ENCODE measurements around the gene MS4A4E. TPM values are rescaled to one million over a fixed set of nuclear protein-coding genes. Genes with fewer than 3 reads are reported as not detected.
A peak's percentile ranks its signal among the peaks of the same experiment; 100 is the strongest.

The MS4A4E gene
- total RNA-seq, 1 donor from 2014 or later, result not detected

GRCh38 chr11:60261014-60261413, 18.1 kb upstream of the MS4A4E start:
- Mint-ChIP-seq H3K4me3 (ENCODE audit: low read depth) (no peak overlapping the region), H3K27ac (no peak overlapping the region), H3K9me3 (ENCODE audit: low read depth) (peaks cover 5% of the 10 kb centered on the region), H3K4me1 (ENCODE audit: low read depth) (peaks cover 2% of the 10 kb centered on the region), H3K27me3 (no peaks in the 10 kb centered on the region), H3K36me3 (ENCODE audit: insufficient read depth) (no peaks in the 10 kb centered on the region)
- no peak for DNase-seq (ENCODE audit: low spot score, unreplicated experiment)
- TF ChIP-seq, protein P1, sequence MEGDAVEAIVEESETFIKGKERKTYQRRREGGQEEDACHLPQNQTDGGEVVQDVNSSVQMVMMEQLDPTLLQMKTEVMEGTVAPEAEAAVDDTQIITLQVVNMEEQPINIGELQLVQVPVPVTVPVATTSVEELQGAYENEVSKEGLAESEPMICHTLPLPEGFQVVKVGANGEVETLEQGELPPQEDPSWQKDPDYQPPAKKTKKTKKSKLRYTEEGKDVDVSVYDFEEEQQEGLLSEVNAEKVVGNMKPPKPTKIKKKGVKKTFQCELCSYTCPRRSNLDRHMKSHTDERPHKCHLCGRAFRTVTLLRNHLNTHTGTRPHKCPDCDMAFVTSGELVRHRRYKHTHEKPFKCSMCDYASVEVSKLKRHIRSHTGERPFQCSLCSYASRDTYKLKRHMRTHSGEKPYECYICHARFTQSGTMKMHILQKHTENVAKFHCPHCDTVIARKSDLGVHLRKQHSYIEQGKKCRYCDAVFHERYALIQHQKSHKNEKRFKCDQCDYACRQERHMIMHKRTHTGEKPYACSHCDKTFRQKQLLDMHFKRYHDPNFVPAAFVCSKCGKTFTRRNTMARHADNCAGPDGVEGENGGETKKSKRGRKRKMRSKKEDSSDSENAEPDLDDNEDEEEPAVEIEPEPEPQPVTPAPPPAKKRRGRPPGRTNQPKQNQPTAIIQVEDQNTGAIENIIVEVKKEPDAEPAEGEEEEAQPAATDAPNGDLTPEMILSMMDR (IDR thresholded peaks at IDR 0.05; ENCODE audit: unreplicated experiment), result no peak

- Mint-ChIP-seq H3K27me3 (no peaks in the 10 kb centered on the region), H3K36me3 (ENCODE audit: insufficient read depth) (no peaks in the 10 kb centered on the region), H3K4me1 (ENCODE audit: low read depth) (peaks cover 2% of the 10 kb centered on the region), H3K9me3 (ENCODE audit: low read depth) (peaks cover 5% of the 10 kb centered on the region), H3K27ac (no peak overlapping the region), H3K4me3 (ENCODE audit: low read depth) (no peak overlapping the region)
- no peak for DNase-seq (ENCODE audit: low spot score, unreplicated experiment)
- TF ChIP-seq, protein P1 (IDR thresholded peaks at IDR 0.05; ENCODE audit: unreplicated experiment), result no peak
These were observed 15.2 kb upstream of the MS4A4E start for GRCh38 chr11:60257956-60258722.

GRCh38 chr11:60252213-60253108, 9.5 kb upstream of the MS4A4E start:
- Mint-ChIP-seq H3K4me1 (ENCODE audit: low read depth) (peaks cover 4% of the 10 kb centered on the region), H3K9me3 (ENCODE audit: low read depth) (no peaks in the 10 kb centered on the region), H3K27ac (no peak overlapping the region), H3K4me3 (ENCODE audit: low read depth) (no peak overlapping the region), H3K36me3 (ENCODE audit: insufficient read depth) (no peaks in the 10 kb centered on the region), H3K27me3 (no peaks in the 10 kb centered on the region)
- DNase-seq (ENCODE audit: low spot score, unreplicated experiment), result no peak
- TF ChIP-seq, protein P1 (IDR thresholded peaks at IDR 0.05; ENCODE audit: unreplicated experiment), result no peak

GRCh38 chr11:60251485-60252212, 8.7 kb upstream of the MS4A4E start:
- Mint-ChIP-seq H3K27ac (no peak overlapping the region), H3K4me3 (ENCODE audit: low read depth) (no peak overlapping the region), H3K4me1 (ENCODE audit: low read depth) (peaks cover 4% of the 10 kb centered on the region), H3K36me3 (ENCODE audit: insufficient read depth) (no peaks in the 10 kb centered on the region), H3K27me3 (no peaks in the 10 kb centered on the region), H3K9me3 (ENCODE audit: low read depth) (no peaks in the 10 kb centered on the region)
- TF ChIP-seq, protein P1 (IDR thresholded peaks at IDR 0.05; ENCODE audit: unreplicated experiment), result peak; percentile 59
- peak; percentile 24 for DNase-seq (ENCODE audit: low spot score, unreplicated experiment)

- TF ChIP-seq, protein P1 (IDR thresholded peaks at IDR 0.05; ENCODE audit: unreplicated experiment), result no peak
These were observed 1.2 kb downstream of the MS4A4E start for GRCh38 chr11:60241786-60242185.

More at GRCh38 chr11:60241786-60242185, 1.2 kb downstream of the MS4A4E start:
- H3K4me1 Mint-ChIP-seq (ENCODE audit: low read depth), result no peaks in the 10 kb centered on the region
- no peak overlapping the region for H3K4me3 Mint-ChIP-seq (ENCODE audit: low read depth)
- no peak for DNase-seq (ENCODE audit: low spot score, unreplicated experiment)
- H3K36me3 Mint-ChIP-seq (ENCODE audit: insufficient read depth), result no peaks in the 10 kb centered on the region
- peaks cover 6% of the 10 kb centered on the region for H3K27me3 Mint-ChIP-seq
- no peaks in the 10 kb centered on the region for H3K9me3 Mint-ChIP-seq (ENCODE audit: low read depth)
- no peak overlapping the region for H3K27ac Mint-ChIP-seq
